Brain microvascular endothelial cell (primary cell): Measurements from ENCODE around the gene LGR5.

ENCODE experiments used
- DNase-seq: peaks from one replicate; pipeline ENCODE4 v3.0.0-alpha.2; 2020
- H3K27ac ChIP-seq: fragments of 250-450 bp; sonication (Bioruptor Pico); 2 replicates; pipeline ENCODE4 v1.5.1; 2020; ENCODE audit warnings: mild to moderate bottlenecking, moderate library complexity
- H3K27me3 ChIP-seq: fragments of 250-450 bp; sonication (Bioruptor Pico); replicated peaks from 2 replicates; pipeline ENCODE4 v1.5.1; 2020; ENCODE audit warnings: mild to moderate bottlenecking
- H3K36me3 ChIP-seq: fragments of 250-450 bp; sonication (Bioruptor Pico); replicated peaks from 2 replicates; pipeline ENCODE4 v1.5.1; 2020; ENCODE audit warnings: mild to moderate bottlenecking
- H3K4me3 ChIP-seq: 2 replicates; pipeline ENCODE4 v1.5.1; 2011; ENCODE audit warnings: low read depth, mild to moderate bottlenecking, control low read depth, low read length, moderate library complexity
- CTCF ChIP-seq: IDR thresholded peaks from 2 replicates; pipeline ENCODE4 v1.5.1; 2011; ENCODE audit warnings: low read depth, mild to moderate bottlenecking, moderate library complexity, low read length, control low read depth, inconsistent platforms; ENCODE audit errors: missing control alignments
- in situ Hi-C: cut with HindIII; loops from 2 replicates; pipeline ENCODE4 v1.10.0; 2017; ENCODE audit warnings: low sequenced_read_pairs, low pct_ligation_motif_present

Gene LGR5

GRCh38 chr12:71431991-71432390 is 7.6 kb upstream of the LGR5 start:
- TF ChIP-seq CTCF, result no peak
- in situ Hi-C loops, result no loop called here
- H3K27ac ChIP-seq, result no peak overlapping the region
- no peak for DNase-seq
- H3K27me3 ChIP-seq, result no peaks in the 10 kb centered on the region
- no peaks in the 10 kb centered on the region for H3K36me3 ChIP-seq
- H3K4me3 ChIP-seq, result no peak overlapping the region

GRCh38 chr12:71432936-71433335 is 6.7 kb upstream of the LGR5 start:
- no peak for DNase-seq
- in situ Hi-C loops, result no loop called here
- no peaks in the 10 kb centered on the region for H3K27me3 ChIP-seq

DNA sequence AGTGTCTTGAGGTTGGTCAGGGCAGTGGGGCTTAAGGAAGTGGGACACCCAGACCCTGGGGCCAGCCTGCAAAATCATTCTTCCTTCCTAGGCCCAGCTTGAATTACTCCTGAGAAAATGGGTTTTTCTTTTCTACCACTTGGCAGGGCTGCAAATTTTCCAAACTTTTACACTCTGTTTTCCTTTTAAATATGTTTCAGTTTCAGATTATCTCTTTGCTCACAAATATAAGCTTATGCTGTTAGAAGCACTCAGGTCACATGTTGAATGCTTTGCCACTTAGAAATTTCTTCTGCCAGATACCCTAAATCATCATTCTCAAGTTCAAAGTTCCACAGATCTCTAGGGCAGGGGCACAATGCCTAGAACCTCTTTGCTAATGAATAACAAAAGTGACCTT is 2.9 kb upstream of the LGR5 start:
- no peak for DNase-seq
- in situ Hi-C loops, result no loop called here

More at GRCh38 chr12:71432936-71433335, 6.7 kb upstream of the LGR5 start:
- TF ChIP-seq CTCF, result no peak
- no peak overlapping the region for H3K4me3 ChIP-seq
- H3K27ac ChIP-seq, result no peak overlapping the region
- no peaks in the 10 kb centered on the region for H3K36me3 ChIP-seq

GRCh38 chr12:71438670-71439361 is 782 bp upstream of the LGR5 start:
- H3K4me3 ChIP-seq, result peak overlapping the region; percentile 57
- no peak overlapping the region for H3K27ac ChIP-seq
- no peaks in the 10 kb centered on the region for H3K36me3 ChIP-seq
- peaks cover 46% of the 10 kb centered on the region for H3K27me3 ChIP-seq
- TF ChIP-seq CTCF, result no peak
- in situ Hi-C loops, result no loop called here
- DNase-seq, result peak; percentile 33

More for the DNA sequence above, 2.9 kb upstream of the LGR5 start:
- Histone ChIP-seq H3K36me3 (no peaks in the 10 kb centered on the region), H3K27me3 (peaks cover 29% of the 10 kb centered on the region), H3K4me3 (no peak overlapping the region), H3K27ac (no peak overlapping the region)
- no peak for TF ChIP-seq CTCF

DNA sequence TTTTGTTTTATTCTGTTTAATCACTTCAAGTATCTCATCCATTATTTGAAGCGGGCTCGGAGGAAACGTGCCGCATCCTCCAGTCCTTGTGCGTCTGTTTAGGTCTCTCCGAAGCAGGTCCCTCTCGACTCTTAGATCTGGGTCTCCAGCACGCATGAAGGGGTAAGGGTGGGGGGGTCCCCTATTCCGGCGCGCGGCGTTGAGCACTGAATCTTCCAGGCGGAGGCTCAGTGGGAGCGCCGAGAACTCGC is 311 bp upstream of the LGR5 start:
- peaks cover 46% of the 10 kb centered on the region for H3K27me3 ChIP-seq
- H3K4me3 ChIP-seq, result peak overlapping the region; percentile 57
- no peak overlapping the region for H3K27ac ChIP-seq
- no peaks in the 10 kb centered on the region for H3K36me3 ChIP-seq
- DNase-seq, result no peak
- in situ Hi-C loops, result no loop called here
- no peak for TF ChIP-seq CTCF

DNA sequence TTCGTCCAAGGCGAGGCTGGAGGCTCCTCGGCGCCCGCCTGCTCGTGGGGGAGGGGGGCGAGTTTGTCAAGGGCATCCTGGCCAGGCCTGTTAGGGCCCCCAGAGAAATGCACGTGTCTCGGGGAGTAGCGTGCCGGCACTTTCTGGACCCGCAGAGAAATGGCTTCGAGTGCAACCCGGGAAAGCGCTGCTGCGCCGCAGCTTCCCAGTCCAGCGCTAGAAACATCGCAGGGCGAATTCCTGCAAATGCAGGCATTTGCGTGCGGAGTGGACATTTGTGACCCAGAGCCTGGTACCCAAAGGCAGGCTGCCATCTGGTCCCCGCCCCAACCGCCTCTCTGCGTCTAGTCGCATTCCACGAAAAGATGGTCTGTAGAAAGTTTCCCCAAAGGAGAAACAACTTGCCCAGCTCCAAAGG is 756 bp downstream of the LGR5 start:
- H3K27me3 ChIP-seq, result peaks cover 46% of the 10 kb centered on the region

More for the DNA sequence above, 756 bp downstream of the LGR5 start:
- Histone ChIP-seq H3K4me3 (peak overlapping the region; percentile 57), H3K36me3 (no peaks in the 10 kb centered on the region), H3K27ac (no peak overlapping the region)
- no peak for TF ChIP-seq CTCF
- in situ Hi-C loops, result no loop called here
- no peak for DNase-seq
